Measurements from ENCODE around the gene NDUFS3.

DNA sequence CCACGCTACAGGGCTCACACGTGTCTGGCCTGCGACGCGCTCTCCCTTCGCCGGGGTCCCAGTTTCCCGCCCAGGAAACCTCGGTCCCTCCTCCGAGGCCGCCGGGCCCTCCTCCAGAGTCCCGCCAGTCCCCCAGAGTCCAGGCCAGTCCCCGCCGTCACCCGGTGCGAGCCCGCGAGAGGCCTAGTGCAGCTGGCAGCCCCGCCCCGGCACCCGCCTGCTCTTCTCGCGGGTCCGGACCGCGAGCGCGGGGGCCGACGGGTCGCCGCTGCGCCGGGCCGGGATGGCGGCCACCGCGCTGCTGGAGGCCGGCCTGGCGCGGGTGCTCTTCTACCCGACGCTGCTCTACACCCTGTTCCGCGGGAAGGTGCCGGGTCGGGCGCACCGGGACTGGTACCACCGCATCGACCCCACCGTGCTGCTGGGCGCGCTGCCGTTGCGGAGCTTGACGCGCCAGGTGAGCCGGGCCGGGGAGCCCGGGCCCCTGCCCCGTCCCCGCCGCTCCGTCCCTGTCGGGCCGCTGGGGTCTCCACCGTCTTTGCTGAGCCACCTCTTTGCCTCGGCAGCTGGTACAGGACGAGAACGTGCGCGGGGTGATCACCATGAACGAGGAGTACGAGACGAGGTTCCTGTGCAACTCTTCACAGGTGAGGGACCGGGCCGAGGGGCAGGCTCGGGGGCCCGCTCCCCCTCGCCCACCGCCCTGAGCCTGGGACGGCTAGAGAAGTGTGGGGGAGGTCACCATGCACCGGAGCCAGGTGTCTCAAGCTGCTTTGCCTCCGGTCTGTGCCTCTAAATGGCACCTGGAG, 13.3 kb upstream of the NDUFS3 start, which contains the start of gene PTPMT1:
- TF ChIP-seq CTCF (IDR thresholded peaks at IDR 0.05 in 4 of 5, conservative IDR thresholded peaks at IDR 0.05 in 1 of 5) (no peak), POLR2A (IDR thresholded peaks at IDR 0.05) (peak; percentile 39 to 75)

Data from gastrocnemius medialis (tissue), 4 donors.